ENCODE results near the gene KRTAP5-9. TPM values are rescaled to one million over a fixed set of nuclear protein-coding genes. Genes with fewer than 3 reads are reported as not detected.
A peak's percentile ranks its signal among the peaks of the same experiment; 100 is the strongest.

KRTAP5-9 gene
- total RNA-seq (under 1 TPM in 1 of 5 experiments, not detected in 4; 0.43 TPM), polyA plus RNA-seq (not detected), total RNA-seq (not detected)

GRCh38 chr11:71548120-71548519, at the start of gene KRTAP5-9:
TSS of gene KRTAP5-9 (plus strand) at chr11:71548420. CDS start at chr11:71548658, 238 bp downstream.
- Histone ChIP-seq H3K27me3 (ENCODE audit: control insufficient read depth in 2 of 2, insufficient read depth in 2 of 2, low read length in 2 of 2) (no peaks in the 10 kb centered on the region), H3K9me3 (ENCODE audit: control insufficient read depth in 2 of 3, low read length in 3 of 3) (no peaks in the 10 kb centered on the region), H3K4me1 (ENCODE audit: control insufficient read depth in 2 of 2, insufficient read depth in 2 of 2, low read length in 2 of 2) (no peaks in the 10 kb centered on the region), H3K36me3 (ENCODE audit: control insufficient read depth in 2 of 3, insufficient read depth in 3 of 3, low read length in 3 of 3) (no peaks in the 10 kb centered on the region), H3K4me3 (ENCODE audit: low read length) (no peak within 1 kb of the TSS), H3K27ac (ENCODE audit: low read depth, low read length) (no peak within 1 kb of the TSS)
- DNase-seq = no peak
- Mint-ChIP-seq H3K4me3 (no peak within 1 kb of the TSS), H3K4me1 (peaks cover 0 to 11% (median 0%) of the 10 kb centered on the region in 7 donors), H3K27ac (no peak within 1 kb of the TSS), H3K36me3 (peaks cover 0 to 1% (median 0%) of the 10 kb centered on the region in 5 donors), H3K9me3 (peaks cover 0 to 7% (median 0%) of the 10 kb centered on the region in 11 donors), H3K27me3 (peaks cover 10 to 33% (median 29%) of the 10 kb centered on the region in 5 donors)
- CTCF ChIA-PET = no interaction called here
- ATAC-seq = no peak
- POLR2A ChIA-PET = interaction anchor here (0.8 kb wide), 1 partner anchor 26 kb away, joined by 4 read pairs; no protein-coding TSS in a partner anchor
- intact Hi-C loops (cut with micrococcal nuclease) = no loop called here

- Histone ChIP-seq H3K27ac (ENCODE audit: low read depth, low read length) (no peak overlapping the region), H3K9me3 (ENCODE audit: control insufficient read depth in 2 of 3, low read length in 3 of 3) (no peaks in the 10 kb centered on the region), H3K36me3 (ENCODE audit: control insufficient read depth in 2 of 3, insufficient read depth in 3 of 3, low read length in 3 of 3) (peaks cover 7 to 92% (median 17%) of the 10 kb centered on the region in 3 experiments), H3K4me3 (ENCODE audit: low read length) (no peak overlapping the region), H3K4me1 (ENCODE audit: control insufficient read depth in 2 of 2, insufficient read depth in 2 of 2, low read length in 2 of 2) (no peaks in the 10 kb centered on the region), H3K27me3 (ENCODE audit: control insufficient read depth in 2 of 2, insufficient read depth in 2 of 2, low read length in 2 of 2) (no peaks in the 10 kb centered on the region)
- CTCF ChIA-PET = no interaction called here
- Mint-ChIP-seq H3K27me3 (no peaks in the 10 kb centered on the region), H3K36me3 (peaks cover 26 to 93% (median 63%) of the 10 kb centered on the region in 5 donors), H3K9me3 (peaks cover 0 to 2% (median 0%) of the 10 kb centered on the region in 11 donors), H3K4me1 (peaks cover 0 to 5% (median 0%) of the 10 kb centered on the region in 7 donors), H3K4me3 (peak overlapping the region in 1 of 10 donors; percentile 15), H3K27ac (no peak overlapping the region)
- intact Hi-C loops (cut with micrococcal nuclease) = no loop called here
- no peak for ATAC-seq
- POLR2A ChIA-PET = no interaction called here
- DNase-seq = no peak
Observed at GRCh38 chr11:71499125-71499524, 49.1 kb upstream of the KRTAP5-9 start.

GRCh38 chr11:71499546-71499945, 48.7 kb upstream of the KRTAP5-9 start:
- intact Hi-C loops (cut with micrococcal nuclease) = no loop called here
- no peaks in the 10 kb centered on the region for H3K4me1 ChIP-seq (ENCODE audit: control insufficient read depth in 2 of 2, insufficient read depth in 2 of 2, low read length in 2 of 2)
- peaks cover 28 to 91% (median 63%) of the 10 kb centered on the region in 5 donors for H3K36me3 Mint-ChIP-seq
- peaks cover 0 to 2% (median 0%) of the 10 kb centered on the region in 11 donors for H3K9me3 Mint-ChIP-seq
- no peak overlapping the region for H3K4me3 Mint-ChIP-seq
- H3K27ac Mint-ChIP-seq = no peak overlapping the region
- no peak for DNase-seq
- H3K27ac ChIP-seq (ENCODE audit: low read depth, low read length) = no peak overlapping the region
- no peaks in the 10 kb centered on the region for H3K27me3 ChIP-seq (ENCODE audit: control insufficient read depth in 2 of 2, insufficient read depth in 2 of 2, low read length in 2 of 2)
- no peak overlapping the region for H3K4me3 ChIP-seq (ENCODE audit: low read length)
- no peaks in the 10 kb centered on the region for H3K9me3 ChIP-seq (ENCODE audit: control insufficient read depth in 2 of 3, low read length in 3 of 3)
- POLR2A ChIA-PET = no interaction called here
- peaks cover 7 to 92% (median 17%) of the 10 kb centered on the region in 3 experiments for H3K36me3 ChIP-seq (ENCODE audit: control insufficient read depth in 2 of 3, insufficient read depth in 3 of 3, low read length in 3 of 3)
- ATAC-seq = no peak
- peaks cover 0 to 5% (median 0%) of the 10 kb centered on the region in 7 donors for H3K4me1 Mint-ChIP-seq
- CTCF ChIA-PET = no interaction called here
- no peaks in the 10 kb centered on the region for H3K27me3 Mint-ChIP-seq

GRCh38 chr11:71500601-71501021, 47.6 kb upstream of the KRTAP5-9 start:
- CTCF ChIA-PET = no interaction called here
- ATAC-seq = no peak
- Histone ChIP-seq H3K36me3 (ENCODE audit: control insufficient read depth in 2 of 3, insufficient read depth in 3 of 3, low read length in 3 of 3) (peaks cover 7 to 88% (median 13%) of the 10 kb centered on the region in 3 experiments), H3K9me3 (ENCODE audit: control insufficient read depth in 2 of 3, low read length in 3 of 3) (no peaks in the 10 kb centered on the region), H3K4me1 (ENCODE audit: control insufficient read depth in 2 of 2, insufficient read depth in 2 of 2, low read length in 2 of 2) (no peaks in the 10 kb centered on the region), H3K27me3 (ENCODE audit: control insufficient read depth in 2 of 2, insufficient read depth in 2 of 2, low read length in 2 of 2) (no peaks in the 10 kb centered on the region), H3K27ac (ENCODE audit: low read depth, low read length) (no peak overlapping the region), H3K4me3 (ENCODE audit: low read length) (no peak overlapping the region)
- no peak overlapping the region for H3K4me3 Mint-ChIP-seq
- POLR2A ChIA-PET = no interaction called here
- DNase-seq = no peak
- no peaks in the 10 kb centered on the region for H3K27me3 Mint-ChIP-seq
- intact Hi-C loops (cut with micrococcal nuclease) = no loop called here
- H3K9me3 Mint-ChIP-seq = peaks cover 0 to 10% (median 2%) of the 10 kb centered on the region in 11 donors
- H3K4me1 Mint-ChIP-seq = peaks cover 0 to 5% (median 0%) of the 10 kb centered on the region in 7 donors
- no peak overlapping the region for H3K27ac Mint-ChIP-seq
- H3K36me3 Mint-ChIP-seq = peaks cover 31 to 91% (median 63%) of the 10 kb centered on the region in 5 donors

- H3K27ac ChIP-seq (ENCODE audit: low read depth, low read length) = no peak overlapping the region
- ATAC-seq (no peak), DNase-seq (no peak)
- intact Hi-C loops (cut with micrococcal nuclease) = no loop called here
- Mint-ChIP-seq H3K4me1 (peaks cover 0 to 5% (median 0%) of the 10 kb centered on the region in 7 donors), H3K36me3 (peaks cover 38 to 91% (median 62%) of the 10 kb centered on the region in 5 donors), H3K4me3 (no peak overlapping the region), H3K27me3 (no peaks in the 10 kb centered on the region), H3K27ac (no peak overlapping the region), H3K9me3 (peaks cover 0 to 17% (median 3%) of the 10 kb centered on the region in 11 donors)
- no peaks in the 10 kb centered on the region for H3K4me1 ChIP-seq (ENCODE audit: control insufficient read depth in 2 of 2, insufficient read depth in 2 of 2, low read length in 2 of 2)
- H3K27me3 ChIP-seq (ENCODE audit: control insufficient read depth in 2 of 2, insufficient read depth in 2 of 2, low read length in 2 of 2) = no peaks in the 10 kb centered on the region
- H3K9me3 ChIP-seq (ENCODE audit: control insufficient read depth in 2 of 3, low read length in 3 of 3) = peaks cover 0 to 3% (median 0%) of the 10 kb centered on the region in 3 experiments
- POLR2A ChIA-PET = no interaction called here
- no peak overlapping the region for H3K4me3 ChIP-seq (ENCODE audit: low read length)
- CTCF ChIA-PET = no interaction called here
- peaks cover 7 to 87% (median 13%) of the 10 kb centered on the region in 3 experiments for H3K36me3 ChIP-seq (ENCODE audit: control insufficient read depth in 2 of 3, insufficient read depth in 3 of 3, low read length in 3 of 3)
Observed at GRCh38 chr11:71501071-71501985, 46.9 kb upstream of the KRTAP5-9 start.

- no peaks in the 10 kb centered on the region for H3K27me3 Mint-ChIP-seq
- H3K4me1 Mint-ChIP-seq = peaks cover 0 to 5% (median 0%) of the 10 kb centered on the region in 7 donors
- H3K9me3 Mint-ChIP-seq = peaks cover 0 to 24% (median 8%) of the 10 kb centered on the region in 11 donors
- no peak overlapping the region for H3K27ac ChIP-seq (ENCODE audit: low read depth, low read length)
- ATAC-seq = no peak
- H3K27me3 ChIP-seq (ENCODE audit: control insufficient read depth in 2 of 2, insufficient read depth in 2 of 2, low read length in 2 of 2) = no peaks in the 10 kb centered on the region
- intact Hi-C loops (cut with micrococcal nuclease) = no loop called here
- no peak overlapping the region for H3K4me3 ChIP-seq (ENCODE audit: low read length)
- H3K4me1 ChIP-seq (ENCODE audit: control insufficient read depth in 2 of 2, insufficient read depth in 2 of 2, low read length in 2 of 2) = no peaks in the 10 kb centered on the region
- H3K27ac Mint-ChIP-seq = no peak overlapping the region
- peaks cover 37 to 91% (median 62%) of the 10 kb centered on the region in 5 donors for H3K36me3 Mint-ChIP-seq
- peaks cover 7 to 82% (median 13%) of the 10 kb centered on the region in 3 experiments for H3K36me3 ChIP-seq (ENCODE audit: control insufficient read depth in 2 of 3, insufficient read depth in 3 of 3, low read length in 3 of 3)
- CTCF ChIA-PET = no interaction called here
- POLR2A ChIA-PET = no interaction called here
- H3K4me3 Mint-ChIP-seq = no peak overlapping the region
- no peak for DNase-seq
- peaks cover 0 to 10% (median 0%) of the 10 kb centered on the region in 3 experiments for H3K9me3 ChIP-seq (ENCODE audit: control insufficient read depth in 2 of 3, low read length in 3 of 3)
Observed at GRCh38 chr11:71502026-71502425, 46.2 kb upstream of the KRTAP5-9 start.
